A549 (cell line): ENCODE measurements around the gene KHDC3L.

ENCODE experiments used
- CTCF ChIP-seq: fragments of >200 bp; sonication (Bioruptor Twin); formaldehyde crosslinking; IDR thresholded peaks from 3 replicates; pipeline ENCODE4 v1.5.1; 2016
- NFE2L2 ChIP-seq: fragments of 150-350 bp; conservative IDR thresholded peaks from 2 replicates; pipeline ENCODE4 v1.6.1; 2014; ENCODE audit warnings: low read length
- TF ChIP-seq, protein P1 (sequence below): fragments of 200-600 bp; sonication (generic); IDR thresholded peaks from 2 replicates; pipeline ENCODE4 v1.6.1; 2016; ENCODE audit warnings: antibody characterized with exemption, mild to moderate bottlenecking, moderate library complexity

DNA sequence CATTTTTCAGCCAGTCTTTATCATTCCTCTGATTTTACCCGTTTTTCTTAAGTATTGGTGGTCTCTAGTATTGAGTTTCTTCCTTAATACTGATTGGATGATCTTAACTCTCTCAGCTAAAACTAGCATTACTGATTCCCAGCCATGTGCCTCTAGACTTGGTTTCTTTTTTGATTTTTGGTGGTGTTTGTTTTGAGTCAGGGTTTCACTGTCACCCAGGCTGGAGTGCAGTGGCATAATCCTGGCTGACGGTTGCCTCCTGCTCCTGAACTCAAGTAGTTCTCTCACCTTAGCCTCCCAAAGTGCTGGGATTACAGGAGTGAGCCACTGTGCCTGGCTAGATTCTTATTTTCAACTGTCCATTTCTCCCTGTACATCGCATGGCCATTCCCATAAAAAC, 33.3 kb upstream of the KHDC3L start:
- TF ChIP-seq CTCF, result no peak
- no peak for TF ChIP-seq NFE2L2
- TF ChIP-seq, protein P1, sequence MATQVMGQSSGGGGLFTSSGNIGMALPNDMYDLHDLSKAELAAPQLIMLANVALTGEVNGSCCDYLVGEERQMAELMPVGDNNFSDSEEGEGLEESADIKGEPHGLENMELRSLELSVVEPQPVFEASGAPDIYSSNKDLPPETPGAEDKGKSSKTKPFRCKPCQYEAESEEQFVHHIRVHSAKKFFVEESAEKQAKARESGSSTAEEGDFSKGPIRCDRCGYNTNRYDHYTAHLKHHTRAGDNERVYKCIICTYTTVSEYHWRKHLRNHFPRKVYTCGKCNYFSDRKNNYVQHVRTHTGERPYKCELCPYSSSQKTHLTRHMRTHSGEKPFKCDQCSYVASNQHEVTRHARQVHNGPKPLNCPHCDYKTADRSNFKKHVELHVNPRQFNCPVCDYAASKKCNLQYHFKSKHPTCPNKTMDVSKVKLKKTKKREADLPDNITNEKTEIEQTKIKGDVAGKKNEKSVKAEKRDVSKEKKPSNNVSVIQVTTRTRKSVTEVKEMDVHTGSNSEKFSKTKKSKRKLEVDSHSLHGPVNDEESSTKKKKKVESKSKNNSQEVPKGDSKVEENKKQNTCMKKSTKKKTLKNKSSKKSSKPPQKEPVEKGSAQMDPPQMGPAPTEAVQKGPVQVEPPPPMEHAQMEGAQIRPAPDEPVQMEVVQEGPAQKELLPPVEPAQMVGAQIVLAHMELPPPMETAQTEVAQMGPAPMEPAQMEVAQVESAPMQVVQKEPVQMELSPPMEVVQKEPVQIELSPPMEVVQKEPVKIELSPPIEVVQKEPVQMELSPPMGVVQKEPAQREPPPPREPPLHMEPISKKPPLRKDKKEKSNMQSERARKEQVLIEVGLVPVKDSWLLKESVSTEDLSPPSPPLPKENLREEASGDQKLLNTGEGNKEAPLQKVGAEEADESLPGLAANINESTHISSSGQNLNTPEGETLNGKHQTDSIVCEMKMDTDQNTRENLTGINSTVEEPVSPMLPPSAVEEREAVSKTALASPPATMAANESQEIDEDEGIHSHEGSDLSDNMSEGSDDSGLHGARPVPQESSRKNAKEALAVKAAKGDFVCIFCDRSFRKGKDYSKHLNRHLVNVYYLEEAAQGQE, result no peak
